H9 (cell line): ENCODE data around the gene ZNF440. TPM values are rescaled to one million over a fixed set of nuclear protein-coding genes. Genes with fewer than 3 reads are reported as not detected.

Source experiments
- DNase-seq: peaks from one replicate; pipeline ENCODE4 v3.0.0-alpha.2; 2017
- H2AFZ ChIP-seq: one replicate; pipeline ENCODE4 v1.6.1; 2013; ENCODE audit warnings: mild to moderate bottlenecking, low read length, control low read depth, moderate library complexity
- H2AK5ac ChIP-seq: 2 replicates; pipeline ENCODE4 v1.6.1; 2013; ENCODE audit warnings: low read length, control low read depth, mixed read lengths; ENCODE audit not compliant: insufficient read length
- H2BK120ac ChIP-seq: one replicate; pipeline ENCODE4 v1.6.1; 2013; ENCODE audit warnings: low read depth, mild to moderate bottlenecking, low read length, control low read depth, inconsistent platforms; ENCODE audit not compliant: poor library complexity, severe bottlenecking
- H2BK12ac ChIP-seq: 2 replicates; pipeline ENCODE4 v1.6.1; 2013; ENCODE audit warnings: low read length, control low read depth, mixed read lengths, low read depth; ENCODE audit not compliant: insufficient read length
- H2BK15ac ChIP-seq: 2 replicates; pipeline ENCODE4 v1.6.1; 2013; ENCODE audit warnings: low read depth, low read length, control low read depth
- H2BK20ac ChIP-seq: one replicate; pipeline ENCODE4 v1.6.1; 2013; ENCODE audit warnings: low read depth, mild to moderate bottlenecking, low read length, control low read depth, inconsistent platforms; ENCODE audit not compliant: poor library complexity, severe bottlenecking
- H2BK5ac ChIP-seq: 2 replicates; pipeline ENCODE4 v1.6.1; 2013; ENCODE audit warnings: low read length, control low read depth, mixed read lengths; ENCODE audit not compliant: insufficient read length
- H3K14ac ChIP-seq: 2 replicates; pipeline ENCODE4 v1.6.1; 2013; ENCODE audit warnings: low read length, control low read depth; ENCODE audit not compliant: insufficient read depth
- H3K18ac ChIP-seq: 2 replicates; pipeline ENCODE4 v1.6.1; 2013; ENCODE audit warnings: low read depth, mild to moderate bottlenecking, mixed read lengths, low read length, control low read depth; ENCODE audit not compliant: insufficient read length
- H3K23ac ChIP-seq: 2 replicates; pipeline ENCODE4 v1.6.1; 2013; ENCODE audit warnings: low read length, control low read depth, mixed read lengths, low read depth; ENCODE audit not compliant: insufficient read length
- H3K23me2 ChIP-seq: 2 replicates; pipeline ENCODE4 v1.6.1; 2013; ENCODE audit warnings: low read depth, mild to moderate bottlenecking, mixed read lengths, low read length, control low read depth; ENCODE audit not compliant: insufficient read length, poor library complexity, severe bottlenecking
- H3K27ac ChIP-seq: 2 replicates; pipeline ENCODE4 v1.5.1; 2013; ENCODE audit warnings: low read length, control low read depth, mixed read lengths, low read depth; ENCODE audit not compliant: insufficient read length
- H3K27me3 ChIP-seq: 2 replicates; pipeline ENCODE4 v1.6.1; 2013; ENCODE audit warnings: low read length, control low read depth, inconsistent platforms; ENCODE audit not compliant: insufficient read depth
- H3K4ac ChIP-seq: 2 replicates; pipeline ENCODE4 v1.6.1; 2013; ENCODE audit warnings: low read depth, mild to moderate bottlenecking, control low read depth, inconsistent platforms, low read length, moderate library complexity
- H3K4me1 ChIP-seq: 2 replicates; pipeline ENCODE4 v1.6.1; 2013; ENCODE audit warnings: low read length, control low read depth, inconsistent platforms; ENCODE audit not compliant: insufficient read depth
- H3K4me2 ChIP-seq: 2 replicates; pipeline ENCODE4 v1.6.1; 2013; ENCODE audit warnings: low read length, control low read depth, mixed read lengths; ENCODE audit not compliant: insufficient read length, insufficient read depth
- H3K56ac ChIP-seq: 2 replicates; pipeline ENCODE4 v1.6.1; 2013; ENCODE audit warnings: low read depth, mild to moderate bottlenecking, mixed read lengths, low read length, control low read depth; ENCODE audit not compliant: insufficient read length
- H3K79me1 ChIP-seq: 2 replicates; pipeline ENCODE4 v1.6.1; 2013; ENCODE audit warnings: low read depth, mild to moderate bottlenecking, moderate library complexity, low read length, control low read depth, inconsistent platforms; ENCODE audit not compliant: insufficient read depth, poor library complexity, severe bottlenecking
- H3K79me2 ChIP-seq: 2 replicates; pipeline ENCODE4 v1.6.1; 2013; ENCODE audit warnings: low read length, control low read depth, inconsistent platforms; ENCODE audit not compliant: insufficient read depth
- H3K9ac ChIP-seq: 2 replicates; pipeline ENCODE4 v1.6.1; 2013; ENCODE audit warnings: low read length, control low read depth, mixed read lengths; ENCODE audit not compliant: insufficient read length; ENCODE audit errors: extremely low read depth
- H3K9me3 ChIP-seq: one replicate; pipeline ENCODE4 v1.6.1; 2013; ENCODE audit warnings: low read depth, low read length, inconsistent platforms; ENCODE audit not compliant: control insufficient read depth
- H3T11ph ChIP-seq: one replicate; pipeline ENCODE4 v1.6.1; 2013; ENCODE audit warnings: mild to moderate bottlenecking, low read length, control low read depth, inconsistent platforms
- H4K20me1 ChIP-seq: one replicate; pipeline ENCODE4 v1.6.1; 2013; ENCODE audit not compliant: control insufficient read depth, insufficient read length, insufficient read depth
- H4K5ac ChIP-seq: 2 replicates; pipeline ENCODE4 v1.6.1; 2013; ENCODE audit warnings: low read depth, mild to moderate bottlenecking, mixed read lengths, low read length, control low read depth; ENCODE audit not compliant: insufficient read length
- H4K8ac ChIP-seq: replicated peaks from 2 replicates; pipeline ENCODE4 v1.6.1; 2013; ENCODE audit warnings: low read length, control low read depth, mixed read lengths, low read depth; ENCODE audit not compliant: insufficient read length
- H4K91ac ChIP-seq: 2 replicates; pipeline ENCODE4 v1.6.1; 2013; ENCODE audit warnings: low read depth, mild to moderate bottlenecking, moderate library complexity, mixed read lengths, low read length, control low read depth; ENCODE audit not compliant: insufficient read length
- H3K27ac Mint-ChIP-seq, 3 experiments: 2 replicates in 2 of 3; 3 replicates in 1 of 3; pipeline ENCODE4 v1.8.0; 2020 to 2021; ENCODE audit warnings: mixed read lengths in 3 of 3, mild to moderate bottlenecking in 1 of 3, moderate library complexity in 1 of 3
- H3K27me3 Mint-ChIP-seq: 2 replicates; pipeline ENCODE4 v1.8.0; 2021; ENCODE audit warnings: low read depth, mild to moderate bottlenecking, moderate library complexity, mixed read lengths
- H3K36me3 Mint-ChIP-seq, 3 experiments: 2 replicates in 2 of 3; 3 replicates in 1 of 3; pipeline ENCODE4 v1.8.0; 2020 to 2021; ENCODE audit warnings: low read depth in 3 of 3, mixed read lengths in 3 of 3; ENCODE audit not compliant: insufficient read depth in 1 of 3
- H3K4me1 Mint-ChIP-seq, 2 experiments: 2 replicates each; pipeline ENCODE4 v1.8.0; 2020; ENCODE audit warnings: mixed read lengths in 2 of 2
- H3K4me3 Mint-ChIP-seq, 2 experiments: 2 replicates in 1 of 2; 3 replicates in 1 of 2; pipeline ENCODE4 v1.8.0; 2020 to 2021; ENCODE audit warnings: mild to moderate bottlenecking in 2 of 2, mixed read lengths in 2 of 2, moderate library complexity in 1 of 2
- H3K9me3 Mint-ChIP-seq, 2 experiments: 2 replicates in 1 of 2; 3 replicates in 1 of 2; pipeline ENCODE4 v1.8.0; 2020; ENCODE audit warnings: mild to moderate bottlenecking in 2 of 2, mixed read lengths in 2 of 2, moderate library complexity in 1 of 2
- WGBS: extraction: QIAGEN DNeasy Blood & Tissue Kit; methylation state at CpG from one replicate; pipeline ENCODE4 v1.1.7; 2013; ENCODE audit warnings: missing lambda C conversion rate, low lambda C conversion rate, mixed read lengths; ENCODE audit not compliant: insufficient read length; ENCODE audit errors: extremely low coverage; 5-methylcytosine and 5-hydroxymethylcytosine counted together
- total RNA-seq: library from RNA; stranded (reverse); gene quantifications from 2 replicates; pipeline ENCODE4 v1.2.1, GENCODE V29; 2021
- TF ChIP-seq, protein P1 (sequence below): fragments of 200-600 bp; sonication (generic); conservative IDR thresholded peaks from 3 replicates; pipeline ENCODE4 v1.8.0; 2021; ENCODE audit warnings: antibody characterized with exemption, mild to moderate bottlenecking

ZNF440 gene
- total RNA-seq, 1 experiment from 2014 or later: 4.1 TPM

DNA sequence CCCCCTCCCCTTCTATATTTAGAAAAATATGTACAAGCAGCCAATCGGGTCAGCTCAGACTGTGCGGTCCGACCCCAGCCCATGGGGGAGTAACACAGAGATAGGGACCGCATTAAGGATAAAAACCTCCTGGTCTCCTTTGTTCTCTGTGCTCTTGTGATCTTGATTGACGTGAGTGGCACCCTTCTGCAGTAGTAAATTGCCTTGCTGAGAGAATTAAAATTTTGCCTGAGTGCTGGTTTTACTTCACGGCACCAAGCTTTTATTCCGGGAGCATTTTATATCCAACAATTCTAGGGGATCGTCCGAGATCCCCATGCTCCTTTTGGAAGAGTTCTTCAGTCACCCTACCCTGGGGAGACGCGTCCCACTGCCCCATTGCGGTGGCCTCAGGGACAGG, 66.5 kb downstream of the ZNF440 start:
- Histone ChIP-seq H3K27me3 (no peaks in the 10 kb centered on the region), H3K4me1 (no peaks in the 10 kb centered on the region), H4K91ac (no peak overlapping the region), H3K9ac (no peak overlapping the region), H2AFZ (no peak overlapping the region), H3K79me2 (no peaks in the 10 kb centered on the region), H3K23ac (no peak overlapping the region), H3K9me3 (peaks cover 7% of the 10 kb centered on the region), H3K56ac (no peak overlapping the region), H2BK12ac (no peak overlapping the region), H2AK5ac (no peak overlapping the region), H3K27ac (no peak overlapping the region), H4K20me1 (no peaks in the 10 kb centered on the region), H3K14ac (no peak overlapping the region), H3K23me2 (no peaks in the 10 kb centered on the region), H2BK20ac (no peak overlapping the region), H2BK120ac (no peak overlapping the region), H4K5ac (no peak overlapping the region), H3T11ph (no peak overlapping the region), H3K18ac (no peak overlapping the region), H3K79me1 (no peaks in the 10 kb centered on the region), H4K8ac (no peak overlapping the region), H2BK15ac (no peak overlapping the region), H3K4ac (no peak overlapping the region), H3K4me2 (no peak overlapping the region), H2BK5ac (no peak overlapping the region)
- H3K4me3 Mint-ChIP-seq: no peak overlapping the region
- no peak for DNase-seq
- H3K4me1 Mint-ChIP-seq: peaks cover 0 to 4% of the 10 kb centered on the region in 2 experiments; a peak in 1 of 4 replicates
- no peak overlapping the region for H3K27ac Mint-ChIP-seq
- TF ChIP-seq, protein P1, sequence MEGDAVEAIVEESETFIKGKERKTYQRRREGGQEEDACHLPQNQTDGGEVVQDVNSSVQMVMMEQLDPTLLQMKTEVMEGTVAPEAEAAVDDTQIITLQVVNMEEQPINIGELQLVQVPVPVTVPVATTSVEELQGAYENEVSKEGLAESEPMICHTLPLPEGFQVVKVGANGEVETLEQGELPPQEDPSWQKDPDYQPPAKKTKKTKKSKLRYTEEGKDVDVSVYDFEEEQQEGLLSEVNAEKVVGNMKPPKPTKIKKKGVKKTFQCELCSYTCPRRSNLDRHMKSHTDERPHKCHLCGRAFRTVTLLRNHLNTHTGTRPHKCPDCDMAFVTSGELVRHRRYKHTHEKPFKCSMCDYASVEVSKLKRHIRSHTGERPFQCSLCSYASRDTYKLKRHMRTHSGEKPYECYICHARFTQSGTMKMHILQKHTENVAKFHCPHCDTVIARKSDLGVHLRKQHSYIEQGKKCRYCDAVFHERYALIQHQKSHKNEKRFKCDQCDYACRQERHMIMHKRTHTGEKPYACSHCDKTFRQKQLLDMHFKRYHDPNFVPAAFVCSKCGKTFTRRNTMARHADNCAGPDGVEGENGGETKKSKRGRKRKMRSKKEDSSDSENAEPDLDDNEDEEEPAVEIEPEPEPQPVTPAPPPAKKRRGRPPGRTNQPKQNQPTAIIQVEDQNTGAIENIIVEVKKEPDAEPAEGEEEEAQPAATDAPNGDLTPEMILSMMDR: no peak
- peaks cover 18% of the 10 kb centered on the region for H3K27me3 Mint-ChIP-seq
- peaks cover 11 to 37% of the 10 kb centered on the region in 2 experiments for H3K9me3 Mint-ChIP-seq
- H3K36me3 Mint-ChIP-seq: peaks cover 0 to 8% (median 3%) of the 10 kb centered on the region in 3 experiments; a peak in 4 of 7 replicates
- no CpG with 5 or more reads among the region's 12 CpGs for WGBS
